Keratinocyte (primary cell): ENCODE measurements around the gene KLHL5. TPM values are rescaled to one million over a fixed set of nuclear protein-coding genes. Genes with fewer than 3 reads are reported as not detected.
"Not testable (repeated sequence)": the region's sequence is repeated elsewhere in the genome, so short reads cannot be mapped to it uniquely, and the experiment has no call there.

Experiments
- DNase-seq: peaks from one replicate; pipeline ENCODE4 v3.0.0-alpha.2; 2011; ENCODE audit warnings: low read depth, missing footprints, low spot score
- FAIRE-seq: peaks from 2 replicates; lab custom pipeline; 2011; peaks lifted over from hg19 to GRCh38; lab: Jason Lieb, UNC
- H2AFZ ChIP-seq: 2 replicates; pipeline ENCODE4 v1.6.0; 2012; ENCODE audit warnings: low read length, control low read depth, inconsistent platforms; ENCODE audit not compliant: control insufficient read depth
- H3K27ac ChIP-seq: 2 replicates; pipeline ENCODE4 v1.5.1; 2011; ENCODE audit warnings: low read length; ENCODE audit not compliant: control insufficient read depth, insufficient read depth
- H3K27me3 ChIP-seq: 3 replicates; pipeline ENCODE4 v1.6.0; 2011; ENCODE audit warnings: low read length; ENCODE audit not compliant: control insufficient read depth, insufficient read depth; ENCODE audit errors: extremely low read depth
- H3K36me3 ChIP-seq, 2 experiments: 2 replicates in 1 of 2; 3 replicates in 1 of 2; pipeline ENCODE4 v1.5.1; 2011; ENCODE audit warnings: low read length in 2 of 2, mild to moderate bottlenecking in 1 of 2; ENCODE audit not compliant: control insufficient read depth in 2 of 2, insufficient read depth in 2 of 2; ENCODE audit errors: extremely low read depth in 1 of 2
- H3K4me1 ChIP-seq: 3 replicates; pipeline ENCODE4 v1.5.1; 2011; ENCODE audit warnings: low read length; ENCODE audit not compliant: control insufficient read depth, insufficient read depth; ENCODE audit errors: extremely low read depth
- H3K4me2 ChIP-seq: 3 replicates; pipeline ENCODE4 v1.6.0; 2011; ENCODE audit warnings: low read depth, low read length; ENCODE audit not compliant: control insufficient read depth, insufficient read depth; ENCODE audit errors: extremely low read depth
- H3K4me3 ChIP-seq, 3 experiments: fragments of 200-600 bp in 1 of 3; sonication (generic) in 1 of 3; 2 replicates in 2 of 3; 3 replicates in 1 of 3; pipeline ENCODE4 v1.5.1; 2011 to 2016; ENCODE audit warnings: low read length in 3 of 3, mild to moderate bottlenecking in 3 of 3, control low read depth in 2 of 3, inconsistent platforms in 1 of 3, low read depth in 1 of 3, mixed read lengths in 1 of 3, mixed run types in 1 of 3, moderate library complexity in 1 of 3; ENCODE audit not compliant: control insufficient read depth in 2 of 3, insufficient read depth in 2 of 3; ENCODE audit errors: extremely low read depth in 1 of 3
- H3K79me2 ChIP-seq: 2 replicates; pipeline ENCODE4 v1.6.0; 2012; ENCODE audit warnings: low read length; ENCODE audit not compliant: control insufficient read depth, insufficient read depth
- H3K9ac ChIP-seq: 3 replicates; pipeline ENCODE4 v1.6.0; 2011; ENCODE audit warnings: low read length; ENCODE audit not compliant: control insufficient read depth, insufficient read depth; ENCODE audit errors: extremely low read depth
- H3K9me1 ChIP-seq: 3 replicates; pipeline ENCODE4 v1.6.0; 2011; ENCODE audit warnings: low read length; ENCODE audit not compliant: control insufficient read depth, insufficient read depth; ENCODE audit errors: extremely low read depth
- H3K9me3 ChIP-seq: 2 replicates; pipeline ENCODE4 v1.5.1; 2012; ENCODE audit warnings: low read depth, low read length; ENCODE audit not compliant: control insufficient read depth
- H4K20me1 ChIP-seq: 3 replicates; pipeline ENCODE4 v1.6.0; 2011; ENCODE audit warnings: low read length; ENCODE audit not compliant: control insufficient read depth, insufficient read depth; ENCODE audit errors: extremely low read depth
- CTCF ChIP-seq, 3 experiments: IDR thresholded peaks in 1 of 3; conservative IDR thresholded peaks in 1 of 3; optimal IDR thresholded peaks in 1 of 3; 2 replicates in 2 of 3; 3 replicates in 1 of 3; pipeline versions ENCODE3 to v1.5.1; 2011; ENCODE audit warnings: low read length in 3 of 3, mild to moderate bottlenecking in 3 of 3, moderate library complexity in 2 of 3, control low read depth in 1 of 3, inconsistent platforms in 1 of 3; ENCODE audit not compliant: insufficient read depth in 2 of 3; ENCODE audit errors: extremely low read depth in 1 of 3
- EZH2 ChIP-seq: IDR thresholded peaks from one replicate; pipeline ENCODE4 v1.6.1; 2012; ENCODE audit warnings: inconsistent platforms, mild to moderate bottlenecking, low read length, moderate library complexity
- dilution Hi-C: fragments of 300-500 bp; cut with MboI; formaldehyde crosslinking; loops from one replicate; pipeline ENCODE4 v1.7.0; 2020; ENCODE audit warnings: low sequenced_read_pairs; ENCODE audit not compliant: extremely low pct_ligation_motif_present
- polyA plus RNA-seq, 5 experiments: library from polyadenylated mRNA; depleted of rRNA in 3 of 5; stranded (reverse) in 3 of 5; stranded (forward) in 1 of 5; unstranded in 1 of 5; fragments of >200 nt; gene quantifications; 1 replicate in 1 of 5; 2 replicates in 3 of 5; 3 replicates in 1 of 5; pipeline versions ENCODE4 v1.2.1 to v1.2.3, GENCODE V29; 2011 to 2012; ENCODE audit warnings: missing spikeins in 2 of 5, low read depth in 1 of 5, low replicate concordance in 1 of 5

The KLHL5 gene
- polyA plus RNA-seq, 1 donor (not counting 4 experiments of a cell fraction or from before 2014, with no cell fraction given) = 25.4 TPM

- dilution Hi-C loops = no loop called here
- H3K9me3 ChIP-seq = no peaks in the 10 kb centered on the region
- H3K9ac ChIP-seq = no peak overlapping the region
- FAIRE-seq (no peak), DNase-seq (no peak)
- H3K27ac ChIP-seq = no peak overlapping the region
- H3K79me2 ChIP-seq = no peaks in the 10 kb centered on the region
- no peak for TF ChIP-seq CTCF (optimal IDR thresholded peaks at IDR 0.05 in 1 of 3, IDR thresholded peaks at IDR 0.05 in 1 of 3, conservative IDR thresholded peaks at IDR 0.05 in 1 of 3; ENCODE audit: extremely low read depth in 1 of 3, insufficient read depth in 2 of 3, low read length in 3 of 3)
- no peak for TF ChIP-seq EZH2
- H4K20me1 ChIP-seq = no peaks in the 10 kb centered on the region
- H3K36me3 ChIP-seq = no peaks in the 10 kb centered on the region
- no peaks in the 10 kb centered on the region for H3K27me3 ChIP-seq
- no peak overlapping the region for H3K4me2 ChIP-seq
- H3K4me3 ChIP-seq = no peak overlapping the region
- H3K4me1 ChIP-seq = peaks cover 13% of the 10 kb centered on the region
- no peaks in the 10 kb centered on the region for H3K9me1 ChIP-seq
- no peak overlapping the region for H2AFZ ChIP-seq
These were observed 31.3 kb upstream of the KLHL5 start for GRCh38 chr4:39030725-39031124.

GRCh38 chr4:39031590-39032020, 30.4 kb upstream of the KLHL5 start:
- H3K9ac ChIP-seq, H3K27me3 ChIP-seq, H4K20me1 ChIP-seq, H2AFZ ChIP-seq, DNase-seq, FAIRE-seq, H3K9me3 ChIP-seq, H3K36me3 ChIP-seq, H3K4me2 ChIP-seq, H3K79me2 ChIP-seq, H3K4me3 ChIP-seq, dilution Hi-C loops, H3K9me1 ChIP-seq: not testable (repeated sequence)
- peak overlapping the region; percentile 66 for H3K27ac ChIP-seq
- H3K4me1 ChIP-seq = peaks cover 21% of the 10 kb centered on the region
